B cell (primary cell): ENCODE data around the gene CCDC24. TPM values are rescaled to one million over a fixed set of nuclear protein-coding genes. Genes with fewer than 3 reads are reported as not detected.

Source experiments
- ATAC-seq: fragments of 200-7000 bp; cut with Tn5 transposase; one replicate; pipeline ENCODE4 v1.10.0; 2021; ENCODE audit warnings: low read depth, mild to moderate bottlenecking, moderate number of reproducible peaks, moderate library complexity
- CTCF ChIA-PET: fragments of 350-600 bp; sonication (Branson Sonifier 250); formaldehyde crosslinking; loops from one replicate; lab custom pipeline; 2021; ENCODE audit warnings: antibody characterized with exemption, inconsistent platforms; lab: Charles Lee
- POLR2A ChIA-PET: fragments of 350-600 bp; sonication (Branson Sonifier 250); formaldehyde crosslinking; loops from one replicate; lab custom pipeline; 2021; ENCODE audit warnings: antibody characterized with exemption; lab: Charles Lee
- DNase-seq: peaks from one replicate; pipeline ENCODE4 v3.0.0; 2013
- H2AFZ ChIP-seq: 2 replicates; pipeline ENCODE4 v1.6.1; 2012; ENCODE audit warnings: mild to moderate bottlenecking, low read depth, low read length; ENCODE audit not compliant: insufficient read depth, poor library complexity, severe bottlenecking
- H3K27ac ChIP-seq, 2 donors: 1 replicate in 1 of 2; 2 replicates in 1 of 2; pipeline ENCODE4 v1.5.1; 2012 to 2013; ENCODE audit warnings: low read length in 2 of 2, mild to moderate bottlenecking in 2 of 2, moderate library complexity in 1 of 2
- H3K27me3 ChIP-seq, 4 experiments: fragments of 200-600 bp in 1 of 4; sonication (generic) in 1 of 4; replicated peaks in 1 of 4; 1 replicate in 2 of 4; 2 replicates in 2 of 4; pipeline versions ENCODE4 v1.6.1 to v1.7.0; 2013 to 2016; ENCODE audit warnings: low read length in 3 of 4, mild to moderate bottlenecking in 2 of 4, mixed read lengths in 1 of 4, moderate library complexity in 1 of 4; ENCODE audit not compliant: insufficient read depth in 4 of 4, control insufficient read depth in 3 of 4; ENCODE audit errors: control extremely low read depth in 1 of 4
- H3K36me3 ChIP-seq, 2 experiments: replicated peaks in 1 of 2; 1 replicate in 1 of 2; 2 replicates in 1 of 2; pipeline versions ENCODE4 v1.6.1 to v1.7.1; 2013; ENCODE audit warnings: low read length in 1 of 2; ENCODE audit not compliant: insufficient read depth in 2 of 2, control insufficient read depth in 1 of 2; ENCODE audit errors: control extremely low read depth in 1 of 2, extremely low read depth in 1 of 2
- H3K4me1 ChIP-seq, 2 donors: fragments of 200-600 bp in 1 of 2; sonication (generic) in 1 of 2; 1 replicate in 1 of 2; 2 replicates in 1 of 2; pipeline versions ENCODE4 v1.5.1 to v1.6.1; 2013 to 2017; ENCODE audit warnings: low read length in 2 of 2; ENCODE audit not compliant: control insufficient read depth in 2 of 2, insufficient read depth in 2 of 2
- H3K4me2 ChIP-seq: replicated peaks from 2 replicates; pipeline ENCODE3; 2012; ENCODE audit warnings: mild to moderate bottlenecking, low read depth, low read length; ENCODE audit not compliant: poor library complexity, severe bottlenecking
- H3K4me3 ChIP-seq, 5 experiments: fragments of 200-600 bp in 1 of 5; sonication (generic) in 1 of 5; 1 replicate in 3 of 5; 2 replicates in 2 of 5; pipeline versions ENCODE4 v1.5.1 to v1.7.0; 2011 to 2016; ENCODE audit warnings: low read length in 4 of 5, mild to moderate bottlenecking in 4 of 5, low read depth in 2 of 5, control low read depth in 1 of 5, moderate library complexity in 1 of 5; ENCODE audit not compliant: insufficient read depth in 1 of 5; ENCODE audit errors: control extremely low read depth in 1 of 5, extremely low read depth in 1 of 5
- H3K79me2 ChIP-seq: fragments of 200-600 bp; sonication (generic); one replicate; pipeline ENCODE4 v1.6.0; 2016; ENCODE audit warnings: low read length; ENCODE audit not compliant: control insufficient read depth, insufficient read depth
- H3K9ac ChIP-seq: fragments of 200-600 bp; sonication (generic); 2 replicates; pipeline ENCODE4 v1.6.1; 2017; ENCODE audit warnings: mild to moderate bottlenecking, low read length, moderate library complexity
- H3K9me3 ChIP-seq, 3 donors: one replicate each; pipeline versions ENCODE4 v1.6.1 to v1.7.1; 2013; ENCODE audit warnings: low read length in 2 of 3; ENCODE audit not compliant: control insufficient read depth in 2 of 3, insufficient read depth in 1 of 3; ENCODE audit errors: control extremely low read depth in 1 of 3
- H4K20me1 ChIP-seq: 2 replicates; pipeline ENCODE4 v1.6.0; 2012; ENCODE audit warnings: mild to moderate bottlenecking, low read length; ENCODE audit not compliant: insufficient read depth, control insufficient read depth, poor library complexity, severe bottlenecking
- H3K27ac Mint-ChIP-seq: one replicate; pipeline ENCODE4 v1.8.0; 2021; ENCODE audit warnings: mixed read lengths
- H3K27me3 Mint-ChIP-seq: one replicate; pipeline ENCODE4 v1.8.0; 2021; ENCODE audit warnings: mixed read lengths
- H3K4me1 Mint-ChIP-seq: one replicate; pipeline ENCODE4 v1.8.0; 2021; ENCODE audit warnings: mixed read lengths
- H3K4me3 Mint-ChIP-seq: one replicate; pipeline ENCODE4 v1.8.0; 2021; ENCODE audit warnings: mixed read lengths
- H3K9me3 Mint-ChIP-seq: one replicate; pipeline ENCODE4 v1.8.0; 2022; ENCODE audit warnings: mixed read lengths; ENCODE audit not compliant: insufficient read depth
- EZH2 ChIP-seq: IDR thresholded peaks from 2 replicates; pipeline ENCODE4 v1.6.1; 2012; ENCODE audit warnings: borderline replicate concordance, low read depth, mild to moderate bottlenecking, moderate library complexity, low read length; ENCODE audit not compliant: insufficient read depth, poor library complexity, severe bottlenecking
- WGBS: methylation state at CpG from one replicate; pipeline ENCODE4 v1.1.5; 2013; ENCODE audit warnings: missing lambda C conversion rate; ENCODE audit not compliant: insufficient coverage; 5-methylcytosine and 5-hydroxymethylcytosine counted together
- intact Hi-C: fragments of 100-400 bp; cut with micrococcal nuclease; formaldehyde crosslinking; loops from one replicate; pipeline ENCODE4 v1.10.0; 2022
- polyA plus RNA-seq: library from polyadenylated mRNA; depleted of rRNA; stranded (reverse); fragments of >200 nt; gene quantifications from 2 replicates; pipeline ENCODE4 v1.2.3, GENCODE V29; 2012
- total RNA-seq, 2 donors: library from RNA; stranded (reverse); fragments of 120-200 nt in 1 of 2; gene quantifications; 1 replicate in 1 of 2; 2 replicates in 1 of 2; pipeline versions ENCODE4 v1.2.3 to v1.2.4, GENCODE V29; 2013 to 2022
- TF ChIP-seq, protein P1 (sequence below): fragments of 200-600 bp; IDR thresholded peaks from one replicate; pipeline ENCODE4 v1.8.0; 2022; ENCODE audit warnings: antibody characterized with exemption, mild to moderate bottlenecking

CCDC24 gene
- total and polyA plus RNA-seq, 2 donors (not counting 1 experiment from before 2014, with no cell fraction given): 10.1 to 18.4 TPM

DNA sequence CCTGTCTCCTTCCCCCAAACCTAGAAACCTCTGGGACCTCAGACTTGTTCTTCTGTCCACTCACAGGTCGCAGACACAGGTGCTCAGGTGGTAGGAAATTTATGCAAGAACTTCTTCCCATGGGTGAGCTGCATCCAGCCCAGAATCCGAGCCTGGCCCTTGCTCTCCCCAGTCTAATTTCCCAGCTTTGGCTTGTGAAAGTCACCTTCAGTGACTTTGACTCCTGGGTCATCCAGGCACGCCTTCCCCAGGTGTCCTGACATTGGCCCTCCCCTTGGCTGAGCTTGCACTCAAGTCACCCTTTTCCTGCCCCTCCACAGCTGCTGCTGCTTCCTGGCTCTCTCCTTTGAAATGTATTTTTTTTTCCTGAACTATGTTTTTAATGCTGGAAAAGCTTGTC lies 38.0 kb upstream of the CCDC24 start:
- Mint-ChIP-seq H3K27me3 (no peaks in the 10 kb centered on the region), H3K27ac (no peak overlapping the region), H3K4me3 (no peak overlapping the region), H3K4me1 (peaks cover 9% of the 10 kb centered on the region), H3K9me3 (no peaks in the 10 kb centered on the region)
- POLR2A ChIA-PET: no interaction called here
- Histone ChIP-seq H2AFZ (no peak overlapping the region), H3K27me3 (no peaks in the 10 kb centered on the region), H3K79me2 (peaks cover 36% of the 10 kb centered on the region), H3K27ac (no peak overlapping the region), H4K20me1 (no peaks in the 10 kb centered on the region), H3K36me3 (peaks cover 0 to 23% of the 10 kb centered on the region in 2 experiments), H3K4me3 (no peak overlapping the region), H3K9ac (no peak overlapping the region), H3K4me2 (no peak overlapping the region), H3K9me3 (no peaks in the 10 kb centered on the region), H3K4me1 (peaks cover 0 to 2% of the 10 kb centered on the region in 2 donors)
- ATAC-seq (no peak), DNase-seq (no peak)
- WGBS: 96% methylated on average over 2 of the region's 3 CpGs
- intact Hi-C loops: no loop called here
- CTCF ChIA-PET: interaction anchor here (1.7 kb wide), 1 partner anchor 18 kb away, joined by 4 read pairs; no protein-coding TSS in a partner anchor
- TF ChIP-seq, protein P1, sequence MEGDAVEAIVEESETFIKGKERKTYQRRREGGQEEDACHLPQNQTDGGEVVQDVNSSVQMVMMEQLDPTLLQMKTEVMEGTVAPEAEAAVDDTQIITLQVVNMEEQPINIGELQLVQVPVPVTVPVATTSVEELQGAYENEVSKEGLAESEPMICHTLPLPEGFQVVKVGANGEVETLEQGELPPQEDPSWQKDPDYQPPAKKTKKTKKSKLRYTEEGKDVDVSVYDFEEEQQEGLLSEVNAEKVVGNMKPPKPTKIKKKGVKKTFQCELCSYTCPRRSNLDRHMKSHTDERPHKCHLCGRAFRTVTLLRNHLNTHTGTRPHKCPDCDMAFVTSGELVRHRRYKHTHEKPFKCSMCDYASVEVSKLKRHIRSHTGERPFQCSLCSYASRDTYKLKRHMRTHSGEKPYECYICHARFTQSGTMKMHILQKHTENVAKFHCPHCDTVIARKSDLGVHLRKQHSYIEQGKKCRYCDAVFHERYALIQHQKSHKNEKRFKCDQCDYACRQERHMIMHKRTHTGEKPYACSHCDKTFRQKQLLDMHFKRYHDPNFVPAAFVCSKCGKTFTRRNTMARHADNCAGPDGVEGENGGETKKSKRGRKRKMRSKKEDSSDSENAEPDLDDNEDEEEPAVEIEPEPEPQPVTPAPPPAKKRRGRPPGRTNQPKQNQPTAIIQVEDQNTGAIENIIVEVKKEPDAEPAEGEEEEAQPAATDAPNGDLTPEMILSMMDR: no peak
- no peak for TF ChIP-seq EZH2

DNA sequence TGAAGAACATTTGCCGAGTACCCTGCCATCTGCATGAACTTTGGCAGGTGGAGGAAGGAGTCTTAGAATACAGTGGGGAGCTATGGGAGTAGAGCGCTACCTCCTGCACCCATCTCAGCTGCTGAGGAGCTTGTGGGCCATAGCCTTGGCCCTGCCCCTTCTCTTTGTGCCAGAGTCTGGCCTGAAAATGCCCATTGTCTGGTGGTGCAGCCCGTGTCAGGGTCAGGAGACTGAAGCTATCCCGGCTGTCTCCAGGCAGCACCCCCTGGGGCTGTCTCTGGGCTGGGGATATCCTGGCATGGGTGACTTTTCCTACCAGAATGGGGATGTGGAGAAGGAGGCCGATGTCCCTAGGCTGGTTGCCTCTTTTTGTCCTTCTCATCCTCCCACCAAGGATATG lies 37.4 kb upstream of the CCDC24 start:
- H3K4me2 ChIP-seq: no peak overlapping the region
- ChIA-PET POLR2A (no interaction called here), CTCF (interaction anchor here (1.5 kb wide), 1 partner anchor 20 kb away, joined by 3 read pairs; no protein-coding TSS in a partner anchor)
- WGBS: 96% methylated on average over 4 of the region's 5 CpGs
- no peaks in the 10 kb centered on the region for H4K20me1 ChIP-seq
- intact Hi-C loops: no loop called here
- H3K9me3 Mint-ChIP-seq: no peaks in the 10 kb centered on the region
- no peaks in the 10 kb centered on the region for H3K4me1 ChIP-seq
- H2AFZ ChIP-seq: no peak overlapping the region
- no peaks in the 10 kb centered on the region for H3K9me3 ChIP-seq
- no peak overlapping the region for H3K27ac Mint-ChIP-seq
- no peak overlapping the region for H3K4me3 Mint-ChIP-seq
- H3K27me3 ChIP-seq: no peaks in the 10 kb centered on the region
- no peak overlapping the region for H3K27ac ChIP-seq
- H3K4me1 Mint-ChIP-seq: peaks cover 5% of the 10 kb centered on the region
- no peak for DNase-seq
- H3K9ac ChIP-seq: no peak overlapping the region
- no peak for ATAC-seq
- peaks cover 0 to 29% of the 10 kb centered on the region in 2 experiments for H3K36me3 ChIP-seq
- H3K4me3 ChIP-seq: no peak overlapping the region
- no peak for TF ChIP-seq EZH2
- TF ChIP-seq, protein P1: no peak
- H3K27me3 Mint-ChIP-seq: no peaks in the 10 kb centered on the region
- peaks cover 33% of the 10 kb centered on the region for H3K79me2 ChIP-seq
